Calu3 (cell line): ENCODE measurements around the gene SEPTIN10. TPM values are rescaled to one million over a fixed set of nuclear protein-coding genes. Genes with fewer than 3 reads are reported as not detected.

ENCODE experiments used
- BruUV-seq: library from RNA; stranded (reverse); fragments of 400-500 nt; replicated peaks from 2 replicates; lab custom pipeline; 2021; lab: Mats Ljungman, UMichigan
- CTCF ChIA-PET: fragments of 300-600 bp; sonication (Branson Sonifier 250); formaldehyde crosslinking; loops from one replicate; lab custom pipeline; 2022; ENCODE audit warnings: antibody characterized with exemption; lab: Charles Lee
- DNase-seq: peaks from one replicate; pipeline ENCODE4 v3.0.0; 2022
- H3K27ac Mint-ChIP-seq: one replicate; pipeline ENCODE4 v1.8.0; 2022; ENCODE audit warnings: mixed read lengths; ENCODE audit not compliant: unreplicated experiment
- H3K27me3 Mint-ChIP-seq: one replicate; pipeline ENCODE4 v1.8.0; 2022; ENCODE audit warnings: mixed read lengths; ENCODE audit not compliant: unreplicated experiment
- H3K36me3 Mint-ChIP-seq: one replicate; pipeline ENCODE4 v1.8.0; 2022; ENCODE audit warnings: mild to moderate bottlenecking, moderate library complexity, mixed read lengths; ENCODE audit not compliant: insufficient read depth, unreplicated experiment
- H3K4me1 Mint-ChIP-seq: one replicate; pipeline ENCODE4 v1.8.0; 2022; ENCODE audit warnings: mild to moderate bottlenecking, low read depth, mixed read lengths; ENCODE audit not compliant: unreplicated experiment
- H3K4me3 Mint-ChIP-seq: one replicate; pipeline ENCODE4 v1.8.0; 2022; ENCODE audit warnings: mild to moderate bottlenecking, low read depth, moderate library complexity, mixed read lengths; ENCODE audit not compliant: unreplicated experiment
- H3K9me3 Mint-ChIP-seq: one replicate; pipeline ENCODE4 v1.8.0; 2022; ENCODE audit warnings: low read depth, mixed read lengths; ENCODE audit not compliant: unreplicated experiment
- intact Hi-C: fragments of 100-400 bp; cut with micrococcal nuclease; formaldehyde crosslinking; loops from one replicate; pipeline ENCODE4 v1.10.0; 2022; ENCODE audit not compliant: unreplicated experiment
- total RNA-seq: library from RNA; stranded (reverse); gene quantifications from 2 replicates; pipeline ENCODE4 v1.2.3, GENCODE V29; 2022
- TF ChIP-seq, protein P1 (sequence below): fragments of 200-600 bp; IDR thresholded peaks from one replicate; pipeline ENCODE4 v1.8.0; 2022; ENCODE audit warnings: antibody characterized with exemption; ENCODE audit not compliant: unreplicated experiment

The SEPTIN10 gene
- total RNA-seq, 1 experiment from 2014 or later, result 72.2 TPM

DNA sequence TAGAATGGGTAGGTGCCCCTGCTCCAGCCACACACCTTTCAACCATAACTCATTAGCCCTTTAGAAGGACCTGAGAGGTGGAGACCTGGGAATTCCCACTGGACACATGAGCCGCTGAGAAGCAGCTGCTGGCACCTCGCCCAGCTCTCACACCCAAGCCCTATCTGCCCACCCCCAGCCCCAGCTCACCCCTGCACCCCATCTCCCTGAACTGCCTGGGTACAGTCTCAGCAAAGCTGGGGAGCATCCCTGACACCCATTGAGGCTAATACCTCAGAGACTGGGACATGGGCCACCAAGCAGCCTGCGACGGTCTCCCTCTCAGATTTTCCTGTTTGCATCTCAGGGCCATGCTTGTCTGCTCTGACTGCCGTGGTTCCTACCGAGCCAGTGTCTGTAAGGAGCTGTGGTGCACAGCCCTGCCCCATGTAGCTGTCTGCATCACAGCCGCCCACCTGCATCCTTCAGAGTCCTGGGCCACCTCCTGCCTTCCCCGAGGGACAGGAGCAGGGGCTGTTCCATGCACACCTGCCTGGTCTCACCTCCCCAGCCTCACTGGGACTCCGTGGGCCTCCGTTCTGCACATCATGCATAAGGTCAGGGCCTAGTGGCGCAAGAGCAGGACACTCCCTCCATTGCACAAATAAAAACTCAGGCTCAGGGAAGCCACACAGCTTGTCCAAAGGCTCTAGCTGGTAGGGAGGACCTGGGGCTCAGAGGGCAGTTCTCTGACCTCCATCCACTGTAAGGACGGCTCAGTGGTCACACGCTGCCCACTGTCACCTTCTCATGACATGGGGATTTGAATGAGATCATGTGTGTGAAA, 90.0 kb downstream of the SEPTIN10 start:
- Mint-ChIP-seq H3K27ac (no peak overlapping the region), H3K36me3 (no peaks in the 10 kb centered on the region), H3K4me3 (no peak overlapping the region), H3K4me1 (no peaks in the 10 kb centered on the region), H3K9me3 (no peaks in the 10 kb centered on the region), H3K27me3 (peaks cover 18% of the 10 kb centered on the region)
- intact Hi-C loops, result no loop called here
- no TSS peak for BruUV-seq
- TF ChIP-seq, protein P1, sequence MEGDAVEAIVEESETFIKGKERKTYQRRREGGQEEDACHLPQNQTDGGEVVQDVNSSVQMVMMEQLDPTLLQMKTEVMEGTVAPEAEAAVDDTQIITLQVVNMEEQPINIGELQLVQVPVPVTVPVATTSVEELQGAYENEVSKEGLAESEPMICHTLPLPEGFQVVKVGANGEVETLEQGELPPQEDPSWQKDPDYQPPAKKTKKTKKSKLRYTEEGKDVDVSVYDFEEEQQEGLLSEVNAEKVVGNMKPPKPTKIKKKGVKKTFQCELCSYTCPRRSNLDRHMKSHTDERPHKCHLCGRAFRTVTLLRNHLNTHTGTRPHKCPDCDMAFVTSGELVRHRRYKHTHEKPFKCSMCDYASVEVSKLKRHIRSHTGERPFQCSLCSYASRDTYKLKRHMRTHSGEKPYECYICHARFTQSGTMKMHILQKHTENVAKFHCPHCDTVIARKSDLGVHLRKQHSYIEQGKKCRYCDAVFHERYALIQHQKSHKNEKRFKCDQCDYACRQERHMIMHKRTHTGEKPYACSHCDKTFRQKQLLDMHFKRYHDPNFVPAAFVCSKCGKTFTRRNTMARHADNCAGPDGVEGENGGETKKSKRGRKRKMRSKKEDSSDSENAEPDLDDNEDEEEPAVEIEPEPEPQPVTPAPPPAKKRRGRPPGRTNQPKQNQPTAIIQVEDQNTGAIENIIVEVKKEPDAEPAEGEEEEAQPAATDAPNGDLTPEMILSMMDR, result no peak
- DNase-seq, result no peak
- CTCF ChIA-PET, result interaction anchor here (1.0 kb wide), 1 partner anchor 26 kb away, joined by 3 read pairs; no protein-coding TSS in a partner anchor

DNA sequence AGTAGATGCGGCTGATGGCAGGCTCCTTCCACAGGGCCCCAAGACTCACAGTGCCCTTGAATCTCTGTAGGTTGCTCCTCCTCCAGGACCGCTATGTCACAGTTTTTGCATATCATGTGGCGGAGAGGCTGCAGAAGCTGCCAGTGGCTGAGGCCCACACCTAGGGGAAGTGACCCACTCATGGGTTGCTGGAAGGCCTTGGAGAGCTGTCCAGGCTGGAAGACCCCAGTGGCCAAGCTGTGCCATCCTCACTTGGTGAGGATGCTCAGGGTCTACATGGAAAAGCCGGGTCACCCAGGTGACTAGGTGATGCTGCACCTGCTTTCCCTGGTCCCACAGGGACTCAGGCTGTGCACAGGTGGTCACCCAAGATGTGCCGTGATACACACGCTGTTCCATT, 90.6 kb downstream of the SEPTIN10 start:
- no peak overlapping the region for H3K27ac Mint-ChIP-seq
- TF ChIP-seq, protein P1, result no peak
- H3K27me3 Mint-ChIP-seq, result peaks cover 16% of the 10 kb centered on the region
- H3K9me3 Mint-ChIP-seq, result no peaks in the 10 kb centered on the region
- BruUV-seq, result no TSS peak
- intact Hi-C loops, result no loop called here
- CTCF ChIA-PET, result no interaction called here
- no peak for DNase-seq
- no peaks in the 10 kb centered on the region for H3K36me3 Mint-ChIP-seq
- no peaks in the 10 kb centered on the region for H3K4me1 Mint-ChIP-seq
- no peak overlapping the region for H3K4me3 Mint-ChIP-seq

DNA sequence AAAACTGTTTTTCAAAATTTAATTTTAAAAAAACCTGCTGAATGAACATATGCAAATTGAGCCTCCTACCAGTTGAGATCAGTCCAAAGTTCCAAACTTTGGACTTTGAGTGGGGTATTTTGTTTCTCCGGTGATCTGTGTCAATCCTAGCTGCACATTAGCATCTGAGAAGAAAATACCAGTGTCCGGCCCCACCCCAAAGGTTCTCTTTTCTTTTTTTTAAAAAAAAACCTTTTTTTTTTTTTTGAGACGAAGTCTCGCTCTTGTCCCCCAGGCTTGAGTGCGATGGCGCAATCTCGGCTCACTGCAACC, 91.7 kb downstream of the SEPTIN10 start:
- Mint-ChIP-seq H3K36me3 (no peaks in the 10 kb centered on the region), H3K9me3 (no peaks in the 10 kb centered on the region), H3K4me3 (no peak overlapping the region), H3K27ac (no peak overlapping the region), H3K4me1 (no peaks in the 10 kb centered on the region), H3K27me3 (peaks cover 5% of the 10 kb centered on the region)
- no TSS peak for BruUV-seq
- intact Hi-C loops, result no loop called here
- TF ChIP-seq, protein P1, result no peak
- DNase-seq, result no peak
- CTCF ChIA-PET, result no interaction called here

DNA sequence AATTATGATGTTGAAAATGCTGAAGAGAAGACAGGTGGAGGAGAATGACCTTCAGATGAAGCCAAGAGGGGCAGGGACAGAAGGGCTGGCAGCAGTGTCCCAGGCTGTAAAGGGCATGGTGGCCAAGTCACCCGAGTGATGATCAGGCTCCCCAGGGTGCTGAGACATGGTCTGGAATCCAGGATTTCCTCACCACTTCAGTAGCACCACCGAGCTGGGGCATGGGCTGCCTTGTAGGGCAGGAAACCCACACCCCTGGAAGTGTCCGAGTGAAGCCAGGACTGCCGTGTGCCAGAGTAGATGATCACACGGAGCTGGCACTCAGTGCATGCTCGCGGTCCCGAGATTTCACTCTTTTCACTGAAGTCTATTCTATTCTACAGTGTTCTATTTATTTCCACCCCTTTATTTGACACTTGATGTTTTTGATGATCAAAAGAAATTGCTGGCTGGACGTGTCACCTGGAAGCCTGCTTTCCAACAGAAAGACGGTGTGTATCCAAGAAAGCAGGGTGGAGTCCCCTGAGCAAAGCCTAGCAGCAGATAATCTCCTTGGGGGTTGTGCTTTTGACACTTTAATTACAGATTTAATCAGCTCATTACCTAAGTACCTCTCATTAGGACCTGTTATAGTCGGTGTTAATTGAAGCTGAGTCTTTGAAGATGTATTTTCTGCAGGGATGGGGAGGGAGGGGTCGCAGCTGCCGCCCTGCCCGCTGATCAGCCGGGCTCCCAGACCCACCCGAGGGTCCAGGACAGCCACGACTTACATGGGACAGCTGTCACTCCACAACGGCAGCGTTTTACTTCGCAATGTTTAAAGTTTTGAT, 92.3 kb downstream of the SEPTIN10 start:
- Mint-ChIP-seq H3K36me3 (no peaks in the 10 kb centered on the region), H3K27ac (no peak overlapping the region), H3K27me3 (no peaks in the 10 kb centered on the region), H3K4me3 (no peak overlapping the region), H3K9me3 (no peaks in the 10 kb centered on the region), H3K4me1 (no peaks in the 10 kb centered on the region)
- no peak for DNase-seq
- BruUV-seq, result no TSS peak
- intact Hi-C loops, result no loop called here
- CTCF ChIA-PET, result interaction anchor here (0.7 to 1.0 kb wide), 2 partner anchors 11 to 701 kb away, joined by 3 to 4 read pairs; no protein-coding TSS in a partner anchor
- TF ChIP-seq, protein P1, result no peak
